H1 (cell line): Measurements from ENCODE around the gene FNIP2. TPM values are rescaled to one million over a fixed set of nuclear protein-coding genes. Genes with fewer than 3 reads are reported as not detected.

ENCODE experiments used
- CTCF ChIA-PET: fragments of 300-600 bp; sonication (Branson Sonifier 250); formaldehyde crosslinking; loops from one replicate; lab custom pipeline; 2021; ENCODE audit not compliant: partially characterized antibody; lab: Charles Lee
- POLR2A ChIA-PET: fragments of 300-600 bp; sonication (Branson Sonifier 250); formaldehyde crosslinking; loops from one replicate; lab custom pipeline; 2021; ENCODE audit warnings: inconsistent platforms; ENCODE audit not compliant: partially characterized antibody; lab: Charles Lee
- DNase-seq, 2 experiments: peaks; one replicate each; pipeline versions ENCODE4 v3.0.0 to v3.0.0-alpha.2; 2010 to 2022; ENCODE audit warnings: low spot score in 2 of 2, low read depth in 1 of 2, mixed read lengths in 1 of 2
- FAIRE-seq: peaks from 2 replicates; lab custom pipeline; 2011; peaks lifted over from hg19 to GRCh38; lab: Jason Lieb, UNC
- H2AFZ ChIP-seq: 2 replicates; pipeline ENCODE4 v1.8.1; 2012; ENCODE audit warnings: low read length, inconsistent platforms
- H2AK5ac ChIP-seq: 2 replicates; pipeline ENCODE4 v1.6.1; 2013; ENCODE audit warnings: low read depth, low read length
- H2BK120ac ChIP-seq: replicated peaks from 2 replicates; pipeline ENCODE3; 2013; ENCODE audit warnings: low read depth, low read length, inconsistent platforms
- H2BK12ac ChIP-seq: 2 replicates; pipeline ENCODE4 v1.6.1; 2013; ENCODE audit warnings: low read depth, low read length
- H2BK15ac ChIP-seq: 2 replicates; pipeline ENCODE4 v1.6.1; 2013; ENCODE audit warnings: low read length
- H2BK20ac ChIP-seq: 2 replicates; pipeline ENCODE4 v1.6.1; 2013; ENCODE audit warnings: low read length
- H2BK5ac ChIP-seq: 2 replicates; pipeline ENCODE4 v1.6.1; 2013; ENCODE audit warnings: low read depth, low read length
- H3K14ac ChIP-seq: 2 replicates; pipeline ENCODE4 v1.6.1; 2013; ENCODE audit warnings: inconsistent platforms; ENCODE audit not compliant: insufficient read length
- H3K18ac ChIP-seq: 2 replicates; pipeline ENCODE4 v1.6.1; 2013; ENCODE audit warnings: low read length; ENCODE audit errors: extremely low read depth
- H3K23ac ChIP-seq: 2 replicates; pipeline ENCODE4 v1.6.1; 2013; ENCODE audit warnings: inconsistent platforms; ENCODE audit not compliant: insufficient read length
- H3K23me2 ChIP-seq: 2 replicates; pipeline ENCODE4 v1.6.1; 2013; ENCODE audit warnings: low read depth, low read length
- H3K27ac ChIP-seq: 2 replicates; pipeline ENCODE4 v1.6.1; 2011; ENCODE audit warnings: low read depth, low read length, inconsistent platforms
- H3K27me3 ChIP-seq, 4 experiments: replicated peaks in 1 of 4; 1 replicate in 1 of 4; 2 replicates in 3 of 4; pipeline versions ENCODE4 v1.6.1 to v1.8.1; 2011 to 2013; ENCODE audit warnings: low read length in 3 of 4, mild to moderate bottlenecking in 3 of 4, inconsistent platforms in 2 of 4, mixed read lengths in 2 of 4, moderate library complexity in 1 of 4; ENCODE audit not compliant: control insufficient read depth in 3 of 4, insufficient read depth in 3 of 4; ENCODE audit errors: extremely low read depth in 1 of 4
- H3K36me3 ChIP-seq, 4 experiments: 2 replicates each; pipeline versions ENCODE4 v1.6.1 to v1.8.1; 2011 to 2013; ENCODE audit warnings: mild to moderate bottlenecking in 4 of 4, low read length in 3 of 4, moderate library complexity in 2 of 4, control low read depth in 1 of 4, inconsistent platforms in 1 of 4; ENCODE audit not compliant: insufficient read depth in 4 of 4, control insufficient read depth in 2 of 4
- H3K4ac ChIP-seq: replicated peaks from 2 replicates; pipeline ENCODE3; 2013; ENCODE audit warnings: low read length, low read depth, mixed read lengths, inconsistent platforms; ENCODE audit not compliant: insufficient read length
- H3K4me1 ChIP-seq, 4 experiments: replicated peaks in 1 of 4; 1 replicate in 1 of 4; 2 replicates in 3 of 4; pipeline versions ENCODE4 v1.6.1 to v1.8.1; 2011 to 2013; ENCODE audit warnings: low read length in 3 of 4, inconsistent platforms in 2 of 4, mixed read lengths in 1 of 4; ENCODE audit not compliant: insufficient read depth in 4 of 4, control insufficient read depth in 3 of 4
- H3K4me2 ChIP-seq, 2 experiments: 2 replicates each; pipeline versions ENCODE4 v1.6.1 to v1.8.1; 2011 to 2013; ENCODE audit warnings: low read depth in 2 of 2, low read length in 2 of 2, control low read depth in 1 of 2, inconsistent platforms in 1 of 2, mild to moderate bottlenecking in 1 of 2; ENCODE audit not compliant: insufficient read depth in 1 of 2
- H3K4me3 ChIP-seq, 4 experiments: fragments of 200-600, 300-600 bp in 1 of 4; sonication (generic), shearing (Covaris generic), sonication (Bioruptor Twin) in 1 of 4; 2 replicates each; pipeline versions ENCODE4 v1.5.1 to v1.8.1; 2011 to 2016; ENCODE audit warnings: low read length in 4 of 4, low read depth in 3 of 4, control low read depth in 2 of 4, inconsistent platforms in 2 of 4, mild to moderate bottlenecking in 2 of 4, mixed read lengths in 1 of 4, moderate library complexity in 1 of 4; ENCODE audit not compliant: insufficient read depth in 2 of 4; ENCODE audit errors: extremely low read depth in 1 of 4
- H3K56ac ChIP-seq: replicated peaks from 2 replicates; pipeline ENCODE3; 2013; ENCODE audit warnings: low read depth, mild to moderate bottlenecking, mixed read lengths, low read length, inconsistent platforms; ENCODE audit not compliant: insufficient read length
- H3K79me1 ChIP-seq: 2 replicates; pipeline ENCODE4 v1.6.1; 2013; ENCODE audit warnings: low read depth, low read length, control low read depth
- H3K79me2 ChIP-seq, 2 experiments: 2 replicates each; pipeline versions ENCODE4 v1.6.1 to v1.8.1; 2012 to 2013; ENCODE audit warnings: low read length in 2 of 2, mild to moderate bottlenecking in 2 of 2, inconsistent platforms in 1 of 2; ENCODE audit not compliant: insufficient read depth in 2 of 2, control insufficient read depth in 1 of 2
- H3K9ac ChIP-seq, 4 experiments: replicated peaks in 1 of 4; 1 replicate in 1 of 4; 2 replicates in 3 of 4; pipeline versions ENCODE4 v1.6.1 to v1.8.1; 2011 to 2013; ENCODE audit warnings: low read depth in 3 of 4, low read length in 3 of 4, control low read depth in 2 of 4, mild to moderate bottlenecking in 2 of 4, moderate library complexity in 2 of 4, inconsistent platforms in 1 of 4; ENCODE audit errors: extremely low read depth in 1 of 4
- H3K9me3 ChIP-seq, 2 experiments: 2 replicates each; pipeline versions ENCODE4 v1.6.1 to v1.8.1; 2012 to 2013; ENCODE audit warnings: mild to moderate bottlenecking in 2 of 2, moderate library complexity in 2 of 2, control low read depth in 1 of 2, inconsistent platforms in 1 of 2, low read depth in 1 of 2, low read length in 1 of 2, mixed read lengths in 1 of 2; ENCODE audit not compliant: insufficient read depth in 2 of 2
- H4K20me1 ChIP-seq, 2 experiments: replicated peaks in 1 of 2; 2 replicates each; pipeline versions ENCODE3 to v1.8.1; 2011 to 2013; ENCODE audit warnings: inconsistent platforms in 2 of 2, low read length in 2 of 2, mild to moderate bottlenecking in 1 of 2; ENCODE audit not compliant: insufficient read depth in 2 of 2, control insufficient read depth in 1 of 2
- H4K5ac ChIP-seq: 2 replicates; pipeline ENCODE4 v1.6.1; 2013; ENCODE audit warnings: low read length, low read depth, mixed read lengths, inconsistent platforms; ENCODE audit not compliant: insufficient read length
- H4K8ac ChIP-seq: 2 replicates; pipeline ENCODE4 v1.8.0; 2013; ENCODE audit warnings: mild to moderate bottlenecking, moderate library complexity, low read length, inconsistent platforms; ENCODE audit not compliant: insufficient read depth; ENCODE audit errors: extremely low read depth
- H4K91ac ChIP-seq: replicated peaks from 2 replicates; pipeline ENCODE3; 2013; ENCODE audit warnings: low read length, mixed read lengths, inconsistent platforms; ENCODE audit not compliant: insufficient read length
- CBX8 ChIP-seq: fragments of 300-800, 300-1000 bp; sonication (generic); IDR thresholded peaks from 2 replicates; pipeline ENCODE4 v1.7.1; 2016; ENCODE audit warnings: low read depth, low read length, borderline replicate concordance
- EGR1 ChIP-seq: IDR thresholded peaks from 2 replicates; pipeline ENCODE4 v1.6.1; 2011; ENCODE audit warnings: low read depth, low read length, borderline replicate concordance
- FOSL1 ChIP-seq: IDR thresholded peaks from 2 replicates; pipeline ENCODE4 v1.6.1; 2011; ENCODE audit warnings: mild to moderate bottlenecking, low read depth, low read length, moderate library complexity; ENCODE audit not compliant: insufficient read depth
- JUN ChIP-seq: IDR thresholded peaks from 2 replicates; pipeline ENCODE4 v1.6.1; 2011; ENCODE audit warnings: low read depth, mild to moderate bottlenecking, improper control_type of control experiment, low read length
- KDM5A ChIP-seq: fragments of 200-600 bp; IDR thresholded peaks from 2 replicates; pipeline ENCODE4 v1.7.1; 2012; ENCODE audit warnings: mild to moderate bottlenecking, low read length, inconsistent platforms, mixed read lengths
- PHF8 ChIP-seq: fragments of 200-600 bp; sonication (generic); conservative IDR thresholded peaks from 2 replicates; pipeline ENCODE4 v1.7.1; 2012; ENCODE audit warnings: low read depth, mild to moderate bottlenecking, inconsistent platforms, low read length, moderate library complexity
- SIN3A ChIP-seq, 2 experiments: IDR thresholded peaks in 1 of 2; conservative IDR thresholded peaks in 1 of 2; 2 replicates each; pipeline ENCODE4 v1.6.1; 2011 to 2012; ENCODE audit warnings: low read length in 2 of 2, improper control_type of control experiment in 1 of 2, low read depth in 1 of 2, mild to moderate bottlenecking in 1 of 2
- SIX5 ChIP-seq: IDR thresholded peaks from 2 replicates; pipeline ENCODE4 v1.6.1; 2011; ENCODE audit warnings: mild to moderate bottlenecking, low read depth, low read length
- SP4 ChIP-seq: IDR thresholded peaks from 2 replicates; pipeline ENCODE4 v1.6.1; 2012; ENCODE audit warnings: low read length, inconsistent platforms
- WGBS, 2 experiments: shearing (Covaris generic) in 1 of 2; methylation state at CpG; one replicate each; pipeline versions ENCODE4 v1.1.6 to v1.1.7; 2013 to 2015; ENCODE audit warnings: low lambda C conversion rate in 2 of 2, mixed read lengths in 2 of 2, inconsistent platforms in 1 of 2, low coverage in 1 of 2, missing lambda C conversion rate in 1 of 2; ENCODE audit not compliant: insufficient replicate concordance in 2 of 2, insufficient coverage in 1 of 2, insufficient read length in 1 of 2; ENCODE audit errors: extremely low coverage in 1 of 2, missing lambda C conversion rate in 1 of 2; 5-methylcytosine and 5-hydroxymethylcytosine counted together
- polyA plus RNA-seq, 7 experiments: library from polyadenylated mRNA; depleted of rRNA in 3 of 7; stranded (reverse) in 5 of 7; unstranded in 2 of 7; fragments of >200 nt in 5 of 7; fragments of 200-250 nt in 2 of 7; gene quantifications; 1 replicate in 5 of 7; 2 replicates in 1 of 7; 4 replicates in 1 of 7; pipeline versions ENCODE4 v1.2.1 to v1.2.3, GENCODE V29; 2011 to 2013; ENCODE audit warnings: missing spikeins in 2 of 7, mixed read lengths in 2 of 7
- total RNA-seq: library from RNA; stranded (reverse); fragmentation: NEBNext Ultra II Directional; extraction: Animal tissue kit (Norgen Biotek cat#: 25700); gene quantifications from 2 replicates; pipeline ENCODE4 v1.2.1, GENCODE V29; 2021

The FNIP2 gene
- total and polyA plus RNA-seq, 2 of the 8 experiments (the other 6 are each of a cell fraction or from before 2014, with no cell fraction given): 4.0 to 13.0 TPM

- no peak overlapping the region for H3K18ac ChIP-seq
- no peaks in the 10 kb centered on the region for H3K23me2 ChIP-seq
- H3K4ac ChIP-seq: no peak overlapping the region
- ChIA-PET POLR2A (no interaction called here), CTCF (interaction anchor here (1.2 kb wide), 1 partner anchor 10 kb away, joined by 5 read pairs; no protein-coding TSS in a partner anchor)
- H2AK5ac ChIP-seq: no peak overlapping the region
- no peak overlapping the region for H3K9ac ChIP-seq
- H3K14ac ChIP-seq: no peak overlapping the region
- H4K5ac ChIP-seq: no peak overlapping the region
- H3K23ac ChIP-seq: no peak overlapping the region
- H3K4me1 ChIP-seq: peaks cover 0 to 10% (median 6%) of the 10 kb centered on the region in 4 experiments; a peak in 5 of 7 replicates
- no peaks in the 10 kb centered on the region for H4K20me1 ChIP-seq
- no peak overlapping the region for H4K8ac ChIP-seq
- no peaks in the 10 kb centered on the region for H3K9me3 ChIP-seq
- no peak overlapping the region for H3K4me2 ChIP-seq
- no peak for DNase-seq
- no peak overlapping the region for H4K91ac ChIP-seq
- no peak overlapping the region for H2BK120ac ChIP-seq
- H2BK5ac ChIP-seq: no peak overlapping the region
- H3K56ac ChIP-seq: no peak overlapping the region
- H3K27me3 ChIP-seq: no peaks in the 10 kb centered on the region
- 94% methylated on average over 3 of the region's 4 CpGs; no CpG with 5 or more reads in 1 of the 2 experiments for WGBS, 2 experiments
- no peaks in the 10 kb centered on the region for H3K79me2 ChIP-seq
- no peak for TF ChIP-seq SP4
- TF ChIP-seq JUN: no peak
- no peak for TF ChIP-seq SIX5
- TF ChIP-seq SIN3A (conservative IDR thresholded peaks at IDR 0.05 in 1 of 2, IDR thresholded peaks at IDR 0.05 in 1 of 2; ENCODE audit: low read depth in 1 of 2, low read length in 2 of 2): no peak
- no peak for TF ChIP-seq PHF8
- no peak for TF ChIP-seq EGR1
- TF ChIP-seq CBX8: no peak
- no peak for TF ChIP-seq FOSL1
- no peak for TF ChIP-seq KDM5A
- H3K79me1 ChIP-seq: no peaks in the 10 kb centered on the region
- H3K4me3 ChIP-seq: no peak overlapping the region
- no peak overlapping the region for H3K27ac ChIP-seq
- H3K36me3 ChIP-seq: no peaks in the 10 kb centered on the region
- no peak for FAIRE-seq
- H2BK15ac ChIP-seq: no peak overlapping the region
- no peak overlapping the region for H2AFZ ChIP-seq
- no peak overlapping the region for H2BK12ac ChIP-seq
- H2BK20ac ChIP-seq: no peak overlapping the region
Observed at GRCh38 chr4:158875026-158875425, 106.2 kb downstream of the FNIP2 start.
